Fibroblast of lung (primary cell): ENCODE measurements around the gene MED26. TPM values are rescaled to one million over a fixed set of nuclear protein-coding genes. Genes with fewer than 3 reads are reported as not detected.

ENCODE experiments used
- DNase-seq, 2 donors: peaks; one replicate each; pipeline versions ENCODE4 v3.0.0 to v3.0.0-alpha.2; 2010; ENCODE audit warnings: low read depth in 2 of 2
- H2AFZ ChIP-seq: 2 replicates; pipeline ENCODE4 v1.5.1; 2012; ENCODE audit warnings: low read length, control low read depth, inconsistent platforms
- H3K27ac ChIP-seq: 2 replicates; pipeline ENCODE4 v1.5.1; 2011; ENCODE audit warnings: low read length, control low read depth; ENCODE audit not compliant: insufficient read depth
- H3K27me3 ChIP-seq: 2 replicates; pipeline ENCODE4 v1.5.1; 2011; ENCODE audit warnings: mild to moderate bottlenecking, low read length; ENCODE audit not compliant: control insufficient read depth, insufficient read depth
- H3K36me3 ChIP-seq: 2 replicates; pipeline ENCODE4 v1.5.1; 2011; ENCODE audit warnings: low read length; ENCODE audit not compliant: control insufficient read depth, insufficient read depth
- H3K4me1 ChIP-seq: 2 replicates; pipeline ENCODE4 v1.5.1; 2011; ENCODE audit warnings: low read length; ENCODE audit not compliant: control insufficient read depth, insufficient read depth; ENCODE audit errors: extremely low read depth
- H3K4me2 ChIP-seq: 2 replicates; pipeline ENCODE4 v1.5.1; 2011; ENCODE audit warnings: low read length, control low read depth; ENCODE audit not compliant: insufficient read depth; ENCODE audit errors: extremely low read depth
- H3K4me3 ChIP-seq, 4 experiments: fragments of 200-600 bp in 1 of 4; sonication (generic) in 1 of 4; replicated peaks in 1 of 4; 2 replicates each; pipeline ENCODE4 v1.5.1; 2011 to 2016; ENCODE audit warnings: low read length in 4 of 4, low read depth in 3 of 4, mild to moderate bottlenecking in 3 of 4, control low read depth in 2 of 4, inconsistent platforms in 1 of 4, mixed read lengths in 1 of 4; ENCODE audit not compliant: insufficient read depth in 1 of 4; ENCODE audit errors: control extremely low read depth in 1 of 4
- H3K79me2 ChIP-seq: 2 replicates; pipeline ENCODE4 v1.5.1; 2012; ENCODE audit warnings: mild to moderate bottlenecking, low read length, inconsistent platforms; ENCODE audit not compliant: control insufficient read depth, insufficient read depth
- H3K9ac ChIP-seq: 2 replicates; pipeline ENCODE4 v1.5.1; 2011; ENCODE audit warnings: mild to moderate bottlenecking, low read length, control low read depth; ENCODE audit not compliant: insufficient read depth
- H3K9me3 ChIP-seq: 2 replicates; pipeline ENCODE4 v1.5.1; 2012; ENCODE audit warnings: low read depth, low read length; ENCODE audit not compliant: control insufficient read depth, insufficient read depth
- H4K20me1 ChIP-seq: 2 replicates; pipeline ENCODE4 v1.5.1; 2011; ENCODE audit warnings: low read length; ENCODE audit not compliant: control insufficient read depth, insufficient read depth; ENCODE audit errors: extremely low read depth
- CTCF ChIP-seq, 2 donors: IDR thresholded peaks in 1 of 2; conservative IDR thresholded peaks in 1 of 2; 1 replicate in 1 of 2; 2 replicates in 1 of 2; pipeline ENCODE4 v1.5.1; 2011 to 2012; ENCODE audit warnings: low read length in 2 of 2, control low read depth in 1 of 2, inconsistent platforms in 1 of 2, low read depth in 1 of 2, mild to moderate bottlenecking in 1 of 2
- EZH2 ChIP-seq: IDR thresholded peaks from 2 replicates; pipeline ENCODE4 v1.5.1; 2012; ENCODE audit warnings: low read length, control low read depth, mild to moderate bottlenecking; ENCODE audit errors: missing control alignments
- polyA plus RNA-seq, 2 donors: library from polyadenylated mRNA; depleted of rRNA in 1 of 2; stranded (reverse) in 1 of 2; unstranded in 1 of 2; fragments of >200 nt; gene quantifications; 2 replicates each; pipeline ENCODE4 v1.2.1, GENCODE V29; 2011 to 2012; ENCODE audit warnings: missing spikeins in 1 of 2
- total RNA-seq: library from RNA; depleted of rRNA; stranded (reverse); fragments of >200 nt; gene quantifications from 2 replicates; pipeline ENCODE4 v1.2.1, GENCODE V29; 2014

The MED26 gene
- total and polyA plus RNA-seq, 2 donors (not counting 1 experiment from before 2014, with no cell fraction given): 3.7 to 4.5 TPM

- Histone ChIP-seq H4K20me1 (no peaks in the 10 kb centered on the region), H3K79me2 (peaks cover 54% of the 10 kb centered on the region), H3K9ac (peak overlapping the region; percentile 89), H3K27ac (peak overlapping the region; percentile 87), H3K4me3 (peak overlapping the region; percentile 77 to 97 (median 92)), H3K4me2 (peak overlapping the region; percentile 94), H3K4me1 (peaks cover 3% of the 10 kb centered on the region), H2AFZ (no peak overlapping the region), H3K36me3 (peaks cover 9% of the 10 kb centered on the region), H3K9me3 (no peaks in the 10 kb centered on the region), H3K27me3 (no peaks in the 10 kb centered on the region)
- peak in 1 of 2 donors; percentile 3 for DNase-seq
- TF ChIP-seq EZH2: no peak
- no peak for TF ChIP-seq CTCF (conservative IDR thresholded peaks at IDR 0.05 in 1 of 2, IDR thresholded peaks at IDR 0.05 in 1 of 2; ENCODE audit: low read depth in 1 of 2, low read length in 2 of 2)
These were observed 644 bp downstream of the MED26 start for GRCh38 chr19:16627193-16627927.

DNA sequence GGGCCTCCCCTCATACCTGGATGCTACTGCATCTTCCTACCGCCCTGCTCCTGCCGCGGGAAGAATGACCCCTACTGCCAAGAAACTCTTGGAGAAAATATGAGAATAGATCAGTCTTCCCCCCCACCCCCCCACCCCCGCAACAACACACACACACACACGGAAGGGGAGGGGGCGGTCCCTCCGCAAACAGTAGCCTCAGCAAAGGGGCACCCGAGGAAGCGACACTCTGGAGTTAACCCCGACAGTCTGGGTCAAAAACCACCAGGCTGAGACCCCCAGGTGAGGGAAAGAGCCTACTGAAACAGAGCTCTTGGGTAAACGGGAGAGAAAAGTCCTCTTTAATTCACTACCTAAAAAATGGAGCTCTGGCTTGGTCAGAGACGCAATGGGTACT, 1.2 kb downstream of the MED26 start:
- Histone ChIP-seq H3K4me1 (peaks cover 3% of the 10 kb centered on the region), H3K27ac (peak overlapping the region; percentile 87), H2AFZ (no peak overlapping the region), H3K9me3 (no peaks in the 10 kb centered on the region), H3K9ac (peak overlapping the region; percentile 89), H3K79me2 (peaks cover 60% of the 10 kb centered on the region), H4K20me1 (no peaks in the 10 kb centered on the region), H3K4me2 (peak overlapping the region; percentile 94), H3K27me3 (no peaks in the 10 kb centered on the region), H3K36me3 (peaks cover 9% of the 10 kb centered on the region), H3K4me3 (peak overlapping the region; percentile 77 to 97 (median 92))
- no peak for TF ChIP-seq EZH2
- no peak for TF ChIP-seq CTCF (conservative IDR thresholded peaks at IDR 0.05 in 1 of 2, IDR thresholded peaks at IDR 0.05 in 1 of 2; ENCODE audit: low read depth in 1 of 2, low read length in 2 of 2)
- peak in 1 of 2 donors; percentile 23 for DNase-seq

- Histone ChIP-seq H3K27ac (no peak overlapping the region), H3K36me3 (peaks cover 5% of the 10 kb centered on the region), H3K4me1 (peaks cover 3% of the 10 kb centered on the region), H3K79me2 (peaks cover 74% of the 10 kb centered on the region), H3K4me3 (no peak overlapping the region), H3K9ac (no peak overlapping the region), H2AFZ (no peak overlapping the region), H3K27me3 (no peaks in the 10 kb centered on the region), H3K9me3 (no peaks in the 10 kb centered on the region), H4K20me1 (no peaks in the 10 kb centered on the region), H3K4me2 (no peak overlapping the region)
- DNase-seq: no peak
- TF ChIP-seq EZH2 (no peak), CTCF (conservative IDR thresholded peaks at IDR 0.05 in 1 of 2, IDR thresholded peaks at IDR 0.05 in 1 of 2; ENCODE audit: low read depth in 1 of 2, low read length in 2 of 2) (no peak)
These were observed 2.6 kb downstream of the MED26 start for GRCh38 chr19:16625163-16625958.
